HEK293 (cell line): ENCODE data around the gene TUBB3.
"Not testable (repeated sequence)": the region's sequence is repeated elsewhere in the genome, so short reads cannot be mapped to it uniquely, and the experiment has no call there.

Experiments
- BCL11A ChIP-seq: fragments of 450-650 bp; formaldehyde crosslinking; IDR thresholded peaks from 2 replicates; pipeline ENCODE4 v1.5.1; 2016; ENCODE audit warnings: low read depth, missing biosample characterization, missing genetic modification characterization
- YY1 ChIP-seq: fragments of 450-650 bp; formaldehyde crosslinking; IDR thresholded peaks from 2 replicates; pipeline ENCODE4 v1.5.1; 2018; ENCODE audit warnings: missing biosample characterization, missing genetic modification characterization
- ZBTB1 ChIP-seq: fragments of 450-650 bp; formaldehyde crosslinking; IDR thresholded peaks from 2 replicates; pipeline ENCODE4 v1.5.1; 2016; ENCODE audit warnings: missing biosample characterization, missing genetic modification characterization
- ZBTB17 ChIP-seq: fragments of 450-650 bp; formaldehyde crosslinking; IDR thresholded peaks from 2 replicates; pipeline ENCODE4 v1.5.1; 2016; ENCODE audit warnings: missing biosample characterization, missing genetic modification characterization
- ZFHX2 ChIP-seq: fragments of 450-650 bp; formaldehyde crosslinking; conservative IDR thresholded peaks from 2 replicates; pipeline ENCODE4 v1.5.1; 2016; ENCODE audit warnings: missing biosample characterization, missing genetic modification characterization
- ZNF768 ChIP-seq: fragments of 450-650 bp; formaldehyde crosslinking; IDR thresholded peaks from 2 replicates; pipeline ENCODE4 v1.5.1; 2018; ENCODE audit warnings: missing biosample characterization, mild to moderate bottlenecking, missing genetic modification characterization
- TF ChIP-seq, protein P1 (sequence below): fragments of 450-650 bp; formaldehyde crosslinking; IDR thresholded peaks from 2 replicates; pipeline ENCODE4 v1.5.1; 2016; ENCODE audit warnings: missing biosample characterization, missing genetic modification characterization, low read depth
- TF ChIP-seq, protein P2 (sequence below): fragments of 450-650 bp; formaldehyde crosslinking; IDR thresholded peaks from 2 replicates; pipeline ENCODE4 v1.5.1; 2016; ENCODE audit warnings: missing biosample characterization, missing genetic modification characterization
- TF ChIP-seq, protein P3 (sequence below): fragments of 450-650 bp; formaldehyde crosslinking; IDR thresholded peaks from 2 replicates; pipeline ENCODE4 v1.5.1; 2016; ENCODE audit warnings: missing biosample characterization, missing genetic modification characterization
- TF ChIP-seq, protein P4 (sequence below): fragments of 450-650 bp; formaldehyde crosslinking; IDR thresholded peaks from 2 replicates; pipeline ENCODE4 v1.5.1; 2016; ENCODE audit warnings: missing biosample characterization, missing genetic modification characterization
- TF ChIP-seq, protein P5 (sequence below): fragments of 450-650 bp; formaldehyde crosslinking; IDR thresholded peaks from 2 replicates; pipeline ENCODE4 v1.5.1; 2017; ENCODE audit warnings: missing biosample characterization, missing genetic modification characterization
- TF ChIP-seq, protein P6 (sequence below): fragments of 450-650 bp; formaldehyde crosslinking; IDR thresholded peaks from 2 replicates; pipeline ENCODE4 v1.5.1; 2017; ENCODE audit warnings: missing biosample characterization, missing genetic modification characterization

DNA sequence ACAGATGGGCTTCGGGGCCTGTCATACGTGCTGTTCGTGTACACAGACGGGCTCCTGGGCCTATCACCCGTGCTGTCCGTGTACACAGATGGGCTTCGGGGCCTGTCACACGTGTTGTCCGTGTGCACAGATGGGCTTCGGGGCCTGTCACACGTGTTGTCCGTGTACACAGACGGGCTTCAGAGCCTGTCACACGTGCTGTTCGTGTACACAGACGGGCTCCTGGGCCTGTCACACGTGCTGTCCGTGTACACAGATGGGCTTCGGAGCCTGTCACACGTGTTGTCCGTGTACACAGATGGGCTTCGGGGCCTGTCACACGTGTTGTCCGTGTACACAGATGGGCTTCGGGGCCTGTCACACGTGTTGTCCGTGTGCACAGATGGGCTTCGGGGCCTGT is 44.0 kb upstream of the TUBB3 start:
- TF ChIP-seq, protein P1, sequence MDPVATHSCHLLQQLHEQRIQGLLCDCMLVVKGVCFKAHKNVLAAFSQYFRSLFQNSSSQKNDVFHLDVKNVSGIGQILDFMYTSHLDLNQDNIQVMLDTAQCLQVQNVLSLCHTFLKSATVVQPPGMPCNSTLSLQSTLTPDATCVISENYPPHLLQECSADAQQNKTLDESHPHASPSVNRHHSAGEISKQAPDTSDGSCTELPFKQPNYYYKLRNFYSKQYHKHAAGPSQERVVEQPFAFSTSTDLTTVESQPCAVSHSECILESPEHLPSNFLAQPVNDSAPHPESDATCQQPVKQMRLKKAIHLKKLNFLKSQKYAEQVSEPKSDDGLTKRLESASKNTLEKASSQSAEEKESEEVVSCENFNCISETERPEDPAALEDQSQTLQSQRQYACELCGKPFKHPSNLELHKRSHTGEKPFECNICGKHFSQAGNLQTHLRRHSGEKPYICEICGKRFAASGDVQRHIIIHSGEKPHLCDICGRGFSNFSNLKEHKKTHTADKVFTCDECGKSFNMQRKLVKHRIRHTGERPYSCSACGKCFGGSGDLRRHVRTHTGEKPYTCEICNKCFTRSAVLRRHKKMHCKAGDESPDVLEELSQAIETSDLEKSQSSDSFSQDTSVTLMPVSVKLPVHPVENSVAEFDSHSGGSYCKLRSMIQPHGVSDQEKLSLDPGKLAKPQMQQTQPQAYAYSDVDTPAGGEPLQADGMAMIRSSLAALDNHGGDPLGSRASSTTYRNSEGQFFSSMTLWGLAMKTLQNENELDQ: not testable (repeated sequence)
- not testable (repeated sequence) for TF ChIP-seq ZFHX2; YY1 (tag by site-specific recombination); ZNF768 (tag by site-specific recombination); ZBTB17 (tag by site-specific recombination); ZBTB1 (tag by site-specific recombination); BCL11A
- TF ChIP-seq, protein P2, sequence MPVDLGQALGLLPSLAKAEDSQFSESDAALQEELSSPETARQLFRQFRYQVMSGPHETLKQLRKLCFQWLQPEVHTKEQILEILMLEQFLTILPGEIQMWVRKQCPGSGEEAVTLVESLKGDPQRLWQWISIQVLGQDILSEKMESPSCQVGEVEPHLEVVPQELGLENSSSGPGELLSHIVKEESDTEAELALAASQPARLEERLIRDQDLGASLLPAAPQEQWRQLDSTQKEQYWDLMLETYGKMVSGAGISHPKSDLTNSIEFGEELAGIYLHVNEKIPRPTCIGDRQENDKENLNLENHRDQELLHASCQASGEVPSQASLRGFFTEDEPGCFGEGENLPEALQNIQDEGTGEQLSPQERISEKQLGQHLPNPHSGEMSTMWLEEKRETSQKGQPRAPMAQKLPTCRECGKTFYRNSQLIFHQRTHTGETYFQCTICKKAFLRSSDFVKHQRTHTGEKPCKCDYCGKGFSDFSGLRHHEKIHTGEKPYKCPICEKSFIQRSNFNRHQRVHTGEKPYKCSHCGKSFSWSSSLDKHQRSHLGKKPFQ (tag by site-specific recombination): not testable (repeated sequence)
- TF ChIP-seq, protein P3, sequence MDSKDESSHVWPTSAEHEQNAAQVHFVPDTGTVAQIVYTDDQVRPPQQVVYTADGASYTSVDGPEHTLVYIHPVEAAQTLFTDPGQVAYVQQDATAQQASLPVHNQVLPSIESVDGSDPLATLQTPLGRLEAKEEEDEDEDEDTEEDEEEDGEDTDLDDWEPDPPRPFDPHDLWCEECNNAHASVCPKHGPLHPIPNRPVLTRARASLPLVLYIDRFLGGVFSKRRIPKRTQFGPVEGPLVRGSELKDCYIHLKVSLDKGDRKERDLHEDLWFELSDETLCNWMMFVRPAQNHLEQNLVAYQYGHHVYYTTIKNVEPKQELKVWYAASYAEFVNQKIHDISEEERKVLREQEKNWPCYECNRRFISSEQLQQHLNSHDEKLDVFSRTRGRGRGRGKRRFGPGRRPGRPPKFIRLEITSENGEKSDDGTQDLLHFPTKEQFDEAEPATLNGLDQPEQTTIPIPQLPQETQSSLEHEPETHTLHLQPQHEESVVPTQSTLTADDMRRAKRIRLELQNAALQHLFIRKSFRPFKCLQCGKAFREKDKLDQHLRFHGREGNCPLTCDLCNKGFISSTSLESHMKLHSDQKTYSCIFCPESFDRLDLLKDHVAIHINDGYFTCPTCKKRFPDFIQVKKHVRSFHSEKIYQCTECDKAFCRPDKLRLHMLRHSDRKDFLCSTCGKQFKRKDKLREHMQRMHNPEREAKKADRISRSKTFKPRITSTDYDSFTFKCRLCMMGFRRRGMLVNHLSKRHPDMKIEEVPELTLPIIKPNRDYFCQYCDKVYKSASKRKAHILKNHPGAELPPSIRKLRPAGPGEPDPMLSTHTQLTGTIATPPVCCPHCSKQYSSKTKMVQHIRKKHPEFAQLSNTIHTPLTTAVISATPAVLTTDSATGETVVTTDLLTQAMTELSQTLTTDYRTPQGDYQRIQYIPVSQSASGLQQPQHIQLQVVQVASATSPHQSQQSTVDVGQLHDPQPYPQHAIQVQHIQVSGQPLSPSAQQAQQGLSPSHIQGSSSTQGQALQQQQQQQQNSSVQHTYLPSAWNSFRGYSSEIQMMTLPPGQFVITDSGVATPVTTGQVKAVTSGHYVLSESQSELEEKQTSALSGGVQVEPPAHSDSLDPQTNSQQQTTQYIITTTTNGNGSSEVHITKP (tag by site-specific recombination): not testable (repeated sequence)
- TF ChIP-seq, protein P4, sequence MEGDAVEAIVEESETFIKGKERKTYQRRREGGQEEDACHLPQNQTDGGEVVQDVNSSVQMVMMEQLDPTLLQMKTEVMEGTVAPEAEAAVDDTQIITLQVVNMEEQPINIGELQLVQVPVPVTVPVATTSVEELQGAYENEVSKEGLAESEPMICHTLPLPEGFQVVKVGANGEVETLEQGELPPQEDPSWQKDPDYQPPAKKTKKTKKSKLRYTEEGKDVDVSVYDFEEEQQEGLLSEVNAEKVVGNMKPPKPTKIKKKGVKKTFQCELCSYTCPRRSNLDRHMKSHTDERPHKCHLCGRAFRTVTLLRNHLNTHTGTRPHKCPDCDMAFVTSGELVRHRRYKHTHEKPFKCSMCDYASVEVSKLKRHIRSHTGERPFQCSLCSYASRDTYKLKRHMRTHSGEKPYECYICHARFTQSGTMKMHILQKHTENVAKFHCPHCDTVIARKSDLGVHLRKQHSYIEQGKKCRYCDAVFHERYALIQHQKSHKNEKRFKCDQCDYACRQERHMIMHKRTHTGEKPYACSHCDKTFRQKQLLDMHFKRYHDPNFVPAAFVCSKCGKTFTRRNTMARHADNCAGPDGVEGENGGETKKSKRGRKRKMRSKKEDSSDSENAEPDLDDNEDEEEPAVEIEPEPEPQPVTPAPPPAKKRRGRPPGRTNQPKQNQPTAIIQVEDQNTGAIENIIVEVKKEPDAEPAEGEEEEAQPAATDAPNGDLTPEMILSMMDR: not testable (repeated sequence)
- TF ChIP-seq, protein P5, sequence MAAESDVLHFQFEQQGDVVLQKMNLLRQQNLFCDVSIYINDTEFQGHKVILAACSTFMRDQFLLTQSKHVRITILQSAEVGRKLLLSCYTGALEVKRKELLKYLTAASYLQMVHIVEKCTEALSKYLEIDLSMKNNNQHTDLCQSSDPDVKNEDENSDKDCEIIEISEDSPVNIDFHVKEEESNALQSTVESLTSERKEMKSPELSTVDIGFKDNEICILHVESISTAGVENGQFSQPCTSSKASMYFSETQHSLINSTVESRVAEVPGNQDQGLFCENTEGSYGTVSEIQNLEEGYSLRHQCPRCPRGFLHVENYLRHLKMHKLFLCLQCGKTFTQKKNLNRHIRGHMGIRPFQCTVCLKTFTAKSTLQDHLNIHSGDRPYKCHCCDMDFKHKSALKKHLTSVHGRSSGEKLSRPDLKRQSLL (tag by site-specific recombination): not testable (repeated sequence)
- TF ChIP-seq, protein P6, sequence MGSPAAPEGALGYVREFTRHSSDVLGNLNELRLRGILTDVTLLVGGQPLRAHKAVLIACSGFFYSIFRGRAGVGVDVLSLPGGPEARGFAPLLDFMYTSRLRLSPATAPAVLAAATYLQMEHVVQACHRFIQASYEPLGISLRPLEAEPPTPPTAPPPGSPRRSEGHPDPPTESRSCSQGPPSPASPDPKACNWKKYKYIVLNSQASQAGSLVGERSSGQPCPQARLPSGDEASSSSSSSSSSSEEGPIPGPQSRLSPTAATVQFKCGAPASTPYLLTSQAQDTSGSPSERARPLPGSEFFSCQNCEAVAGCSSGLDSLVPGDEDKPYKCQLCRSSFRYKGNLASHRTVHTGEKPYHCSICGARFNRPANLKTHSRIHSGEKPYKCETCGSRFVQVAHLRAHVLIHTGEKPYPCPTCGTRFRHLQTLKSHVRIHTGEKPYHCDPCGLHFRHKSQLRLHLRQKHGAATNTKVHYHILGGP: not testable (repeated sequence)
